ENCODE results near the gene ALOX5. TPM values are rescaled to one million over a fixed set of nuclear protein-coding genes. Genes with fewer than 3 reads are reported as not detected.
A peak's percentile ranks its signal among the peaks of the same experiment; 100 is the strongest.
"Not testable (repeated sequence)": the region's sequence is repeated elsewhere in the genome, so short reads cannot be mapped to it uniquely, and the experiment has no call there.

The ALOX5 gene
- total and polyA plus RNA-seq, 5 experiments from 2014 or later, result 0.29 to 12.7 (median 1.8) TPM

GRCh38 chr10:45410807-45411606 is 37.0 kb downstream of the ALOX5 start:
- no peak overlapping the region for H3K27ac Mint-ChIP-seq
- no peaks in the 10 kb centered on the region for H3K36me3 Mint-ChIP-seq
- DNase-seq (no peak), ATAC-seq (no peak)
- H3K4me3 Mint-ChIP-seq, result no peak overlapping the region
- POLR2A ChIA-PET, result interaction anchor here (1.1 kb wide), 1 partner anchor 8 kb away, joined by 3 read pairs; no protein-coding TSS in a partner anchor
- peaks cover 0 to 22% (median 0%) of the 10 kb centered on the region in 5 donors for H3K27me3 Mint-ChIP-seq
- H3K9me3 Mint-ChIP-seq, result peaks cover 0 to 2% (median 0%) of the 10 kb centered on the region in 9 donors
- H3K4me1 Mint-ChIP-seq, result peaks cover 0 to 4% (median 1%) of the 10 kb centered on the region in 4 donors

DNA sequence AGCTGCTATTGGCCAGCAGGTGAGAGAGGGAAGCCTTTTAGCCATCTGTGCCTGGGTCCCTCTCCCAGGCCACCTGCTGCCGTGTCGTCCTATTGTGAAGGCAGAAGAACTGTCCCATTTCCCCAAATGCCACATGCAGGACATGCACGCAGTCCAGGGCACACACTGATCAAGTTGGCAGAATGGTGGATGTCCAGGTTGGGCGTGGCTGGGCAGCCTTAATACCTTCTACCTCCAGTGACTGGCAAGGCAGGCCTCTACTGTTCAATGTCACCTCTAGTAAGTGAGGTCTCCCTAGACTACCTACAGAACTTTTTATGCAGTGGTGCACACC is 37.6 kb downstream of the ALOX5 start:
- H3K27ac Mint-ChIP-seq, result no peak overlapping the region
- peaks cover 0 to 22% (median 0%) of the 10 kb centered on the region in 5 donors for H3K27me3 Mint-ChIP-seq
- peaks cover 0 to 6% (median 2%) of the 10 kb centered on the region in 4 donors for H3K4me1 Mint-ChIP-seq
- no peak for ATAC-seq
- H3K9me3 Mint-ChIP-seq, result peaks cover 0 to 2% (median 0%) of the 10 kb centered on the region in 9 donors
- no peaks in the 10 kb centered on the region for H3K36me3 Mint-ChIP-seq
- no peak for DNase-seq
- no peak overlapping the region for H3K4me3 Mint-ChIP-seq
- POLR2A ChIA-PET, result no interaction called here

DNA sequence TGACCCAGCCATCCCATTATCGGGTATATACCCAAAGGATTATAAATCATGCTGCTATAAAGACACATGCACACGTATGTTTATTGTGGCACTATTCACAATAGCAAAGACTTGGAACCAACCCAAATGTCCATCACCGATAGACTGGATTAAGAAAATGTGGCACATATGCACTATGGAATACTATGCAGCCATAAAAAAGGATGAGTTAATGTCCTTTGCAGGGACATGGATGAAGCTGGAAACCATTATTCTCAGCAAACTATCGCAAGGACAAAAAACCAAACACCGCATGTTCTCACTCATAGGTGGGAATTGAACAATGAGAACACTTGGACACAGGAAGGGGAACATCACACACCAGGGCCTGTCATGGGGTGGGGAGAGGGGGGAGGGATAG is 41.0 kb downstream of the ALOX5 start:
- DNase-seq, H3K9me3 Mint-ChIP-seq, H3K27me3 Mint-ChIP-seq, H3K4me3 Mint-ChIP-seq, POLR2A ChIA-PET, ATAC-seq, H3K27ac Mint-ChIP-seq, H3K36me3 Mint-ChIP-seq: not testable (repeated sequence)
- peaks cover 18 to 33% (median 23%) of the 10 kb centered on the region in 4 donors for H3K4me1 Mint-ChIP-seq

DNA sequence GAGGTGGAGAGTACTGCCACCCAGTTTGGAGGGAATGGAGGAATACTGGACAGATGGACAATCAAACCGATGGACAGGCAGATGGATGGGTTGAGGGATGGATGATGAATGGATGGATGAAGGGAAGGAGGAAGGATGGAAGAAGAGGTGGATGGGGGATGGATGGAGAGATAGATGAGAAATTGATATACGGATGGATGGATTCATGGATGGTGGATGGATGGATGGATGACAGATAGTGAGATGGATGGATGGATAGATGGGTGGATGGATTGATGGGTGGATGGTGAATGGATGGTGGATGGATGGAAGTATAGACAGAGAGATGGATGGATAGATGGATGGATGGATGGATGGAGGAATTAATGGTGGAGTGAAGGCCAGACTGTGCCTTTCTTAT is 42.6 kb downstream of the ALOX5 start:
- Mint-ChIP-seq H3K36me3 (no peaks in the 10 kb centered on the region), H3K9me3 (peaks cover 0 to 2% (median 0%) of the 10 kb centered on the region in 9 donors), H3K4me1 (peaks cover 28 to 49% (median 38%) of the 10 kb centered on the region in 4 donors), H3K27me3 (peaks cover 0 to 4% (median 0%) of the 10 kb centered on the region in 5 donors), H3K27ac (peak overlapping the region in 4 of 10 donors; percentile 2 to 69 (median 6)), H3K4me3 (peak overlapping the region in 1 of 10 donors; percentile 25)
- POLR2A ChIA-PET, result no interaction called here
- ATAC-seq (no peak), DNase-seq (no peak)

GRCh38 chr10:45417746-45418145 is 43.7 kb downstream of the ALOX5 start:
- no peak for DNase-seq
- Mint-ChIP-seq H3K36me3 (no peaks in the 10 kb centered on the region), H3K9me3 (peaks cover 0 to 2% (median 0%) of the 10 kb centered on the region in 9 donors), H3K4me3 (peak overlapping the region; percentile 50 to 98 (median 80)), H3K27ac (peak overlapping the region in 8 of 10 donors; percentile 12 to 96 (median 66)), H3K4me1 (peaks cover 34 to 60% (median 50%) of the 10 kb centered on the region in 4 donors), H3K27me3 (peaks cover 0 to 4% (median 0%) of the 10 kb centered on the region in 5 donors)
- no peak for ATAC-seq
- POLR2A ChIA-PET, result no interaction called here

- H3K36me3 Mint-ChIP-seq, result no peaks in the 10 kb centered on the region
- H3K9me3 Mint-ChIP-seq, result peaks cover 0 to 2% (median 0%) of the 10 kb centered on the region in 9 donors
- H3K4me1 Mint-ChIP-seq, result peaks cover 37 to 66% (median 56%) of the 10 kb centered on the region in 4 donors
- peak overlapping the region; percentile 95 to 99 (median 98) for H3K27ac Mint-ChIP-seq
- peaks cover 0 to 4% (median 0%) of the 10 kb centered on the region in 5 donors for H3K27me3 Mint-ChIP-seq
- POLR2A ChIA-PET, result interaction anchor here (1.2 to 4.7 kb wide), 3 partner anchors 8 to 58 kb away, joined by 3 to 38 read pairs (median 4); no protein-coding TSS in a partner anchor
- H3K4me3 Mint-ChIP-seq, result peak overlapping the region; percentile 89 to 98 (median 94)
- DNase-seq (no peak), ATAC-seq (no peak)
Observed at GRCh38 chr10:45418417-45418848, 44.4 kb downstream of the ALOX5 start.

DNA sequence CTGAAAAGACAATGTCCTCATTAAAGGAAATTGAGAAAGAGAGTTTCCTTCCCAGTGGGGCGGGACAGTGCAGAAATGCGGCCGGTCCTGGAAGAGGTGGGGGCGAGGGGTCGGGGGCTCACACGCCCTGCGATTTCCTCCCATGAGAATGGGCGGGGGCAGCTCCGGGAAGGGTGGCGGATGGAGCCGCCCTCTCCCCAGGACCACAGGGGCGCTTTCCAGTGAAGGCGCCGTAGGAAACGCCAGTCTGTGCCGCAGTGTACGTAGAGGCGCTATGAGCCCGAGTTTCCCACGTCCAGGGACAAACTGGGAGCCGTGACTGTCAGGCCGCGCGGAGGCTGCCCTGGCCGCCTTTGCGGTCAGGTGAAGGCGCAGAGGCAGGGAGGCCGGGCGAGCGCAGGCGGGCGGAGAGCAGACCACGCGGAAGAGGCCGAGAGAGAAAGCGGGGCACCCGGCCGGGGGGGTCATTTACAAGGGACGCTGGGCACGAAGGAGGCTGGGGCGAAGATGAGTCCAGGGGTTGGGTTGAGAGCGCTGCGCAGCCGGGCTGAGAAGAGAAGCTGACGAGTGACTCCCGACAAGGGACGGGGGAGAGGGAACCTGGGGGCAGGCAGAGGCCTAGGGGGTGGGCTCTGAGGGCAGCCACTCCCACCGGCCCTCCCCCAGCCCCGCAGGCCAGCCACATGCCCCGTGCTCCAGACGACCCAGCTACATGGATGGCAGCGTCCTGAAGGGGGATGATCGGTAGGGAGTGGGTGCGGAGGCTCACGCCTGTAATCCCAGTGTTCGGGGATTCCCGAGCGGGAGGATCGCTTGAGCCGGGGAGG is 45.0 kb downstream of the ALOX5 start:
- H3K9me3 Mint-ChIP-seq, result no peaks in the 10 kb centered on the region

GRCh38 chr10:45419676-45420025 is 45.6 kb downstream of the ALOX5 start:
- peaks cover 40 to 76% (median 63%) of the 10 kb centered on the region in 4 donors for H3K4me1 Mint-ChIP-seq
- ATAC-seq, result no peak
- POLR2A ChIA-PET, result interaction anchor here (0.8 to 4.7 kb wide), 5 partner anchors 10 to 161 kb away, joined by 3 to 38 read pairs (median 4); no protein-coding TSS in a partner anchor

More for the DNA sequence above, 45.0 kb downstream of the ALOX5 start:
- H3K4me3 Mint-ChIP-seq, result peak overlapping the region; percentile 89 to 98 (median 94)
- ATAC-seq (peak; percentile 70 to 75), DNase-seq (peak; percentile 39 to 76 (median 52))
- peaks cover 37 to 70% (median 60%) of the 10 kb centered on the region in 4 donors for H3K4me1 Mint-ChIP-seq
- no peaks in the 10 kb centered on the region for H3K36me3 Mint-ChIP-seq
- H3K27me3 Mint-ChIP-seq, result peaks cover 0 to 4% (median 0%) of the 10 kb centered on the region in 5 donors
- H3K27ac Mint-ChIP-seq, result peak overlapping the region; percentile 95 to 99 (median 98)
- POLR2A ChIA-PET, result interaction anchor here (0.8 to 4.7 kb wide), 6 partner anchors 9 to 162 kb away, joined by 3 to 38 read pairs (median 4); no protein-coding TSS in a partner anchor

GRCh38 chr10:45420453-45421192 is 46.6 kb downstream of the ALOX5 start:
- Mint-ChIP-seq H3K9me3 (no peaks in the 10 kb centered on the region), H3K4me1 (peaks cover 40 to 80% (median 64%) of the 10 kb centered on the region in 4 donors), H3K4me3 (peak overlapping the region; percentile 89 to 98 (median 94)), H3K36me3 (no peaks in the 10 kb centered on the region), H3K27me3 (peaks cover 0 to 4% (median 0%) of the 10 kb centered on the region in 5 donors), H3K27ac (peak overlapping the region; percentile 95 to 99 (median 98))
- ATAC-seq, result peak; percentile 47 to 58
- DNase-seq, result peak in 9 of 10 donors; percentile 36 to 72 (median 56)
- POLR2A ChIA-PET, result interaction anchor here (0.7 to 4.7 kb wide), 5 partner anchors 9 to 174 kb away, joined by 3 to 38 read pairs (median 6); no protein-coding TSS in a partner anchor

More at GRCh38 chr10:45419676-45420025, 45.6 kb downstream of the ALOX5 start:
- H3K4me3 Mint-ChIP-seq, result peak overlapping the region; percentile 89 to 98 (median 94)
- no peaks in the 10 kb centered on the region for H3K9me3 Mint-ChIP-seq
- DNase-seq, result no peak
- no peaks in the 10 kb centered on the region for H3K36me3 Mint-ChIP-seq
- peak overlapping the region; percentile 95 to 99 (median 98) for H3K27ac Mint-ChIP-seq
- peaks cover 0 to 4% (median 0%) of the 10 kb centered on the region in 5 donors for H3K27me3 Mint-ChIP-seq

DNA sequence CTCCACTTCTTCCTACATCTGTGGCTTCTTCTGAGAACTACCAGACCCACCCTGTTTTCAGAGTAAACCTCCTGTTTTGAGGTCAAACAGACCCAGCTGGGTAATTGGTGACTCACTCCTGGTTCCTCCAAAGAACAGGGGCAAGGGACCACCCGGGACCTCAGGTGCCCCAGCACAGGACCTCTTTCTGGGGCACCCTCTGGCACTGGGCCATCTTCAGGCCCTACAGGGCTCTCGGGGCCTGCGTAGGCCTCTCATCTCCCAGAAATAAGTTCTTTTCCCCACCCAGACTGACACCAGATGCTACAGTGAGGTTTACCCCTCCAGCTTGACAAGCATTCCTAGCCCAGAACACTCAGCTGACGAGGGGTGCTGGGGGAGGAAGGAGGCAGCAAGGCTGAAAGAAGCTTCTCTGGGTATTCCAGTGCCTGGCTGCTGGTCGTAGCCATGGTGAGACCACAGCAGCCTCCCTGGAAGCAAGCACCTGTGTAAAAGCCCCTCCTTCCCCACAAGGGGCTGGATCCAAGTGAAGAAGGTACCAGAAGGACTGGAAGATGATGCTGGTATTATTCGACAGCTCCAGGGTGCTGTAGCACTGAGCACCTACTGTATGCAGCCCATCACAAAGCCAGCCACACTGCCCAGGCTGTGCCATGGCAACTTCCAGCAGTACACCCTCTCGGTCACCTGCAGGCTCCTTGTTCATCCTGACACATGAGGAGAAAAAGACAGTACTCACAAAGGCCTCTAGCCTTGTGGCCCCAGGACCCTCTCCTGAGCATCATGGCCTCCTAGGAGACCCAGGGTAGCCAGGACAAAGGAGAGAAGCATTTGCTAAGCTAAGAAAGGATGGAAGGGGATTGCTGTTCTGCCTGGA is 47.4 kb downstream of the ALOX5 start:
- peaks cover 42 to 86% (median 71%) of the 10 kb centered on the region in 4 donors for H3K4me1 Mint-ChIP-seq
- ATAC-seq, result peak; percentile 15 to 33
- no peaks in the 10 kb centered on the region for H3K36me3 Mint-ChIP-seq
- no peaks in the 10 kb centered on the region for H3K9me3 Mint-ChIP-seq
- POLR2A ChIA-PET, result interaction anchor here (1.1 to 4.7 kb wide), 4 partner anchors 9 to 173 kb away, joined by 3 to 38 read pairs (median 13); no protein-coding TSS in a partner anchor
- H3K27me3 Mint-ChIP-seq, result peaks cover 0 to 4% (median 0%) of the 10 kb centered on the region in 5 donors
- peak overlapping the region; percentile 95 to 99 (median 98) for H3K27ac Mint-ChIP-seq
- DNase-seq, result peak in 5 of 10 donors; percentile 15 to 36 (median 32)
- peak overlapping the region; percentile 89 to 98 (median 94) for H3K4me3 Mint-ChIP-seq

All from naive thymus-derived CD8-positive, alpha-beta T cell (primary cell).